ENCODE measurements around the gene TRAK1. TPM values are rescaled to one million over a fixed set of nuclear protein-coding genes. Genes with fewer than 3 reads are reported as not detected.

Gene TRAK1
- total and polyA plus RNA-seq, 2 of the 4 experiments (the other 2 are of a cell fraction): 25.6 to 28.1 TPM

GRCh38 chr3:42187936-42188335, 96.8 kb downstream of the TRAK1 start:
- peaks cover 4% of the 10 kb centered on the region; the same call in 1 of the 2 replicates for H3K36me3 ChIP-seq (ENCODE audit: control insufficient read depth, insufficient read depth, low read length)
- no TSS peak for BruUV-seq (replicated peaks)
- no peak overlapping the region for H3K14ac ChIP-seq (replicated peaks; ENCODE audit: low read depth, low read length)
- CTCF ChIA-PET: no interaction called here
- H3K4ac ChIP-seq (ENCODE audit: low read depth, low read length): no peak overlapping the region
- H2BK120ac ChIP-seq (ENCODE audit: low read depth, low read length): no peak overlapping the region
- DNase-seq (no peak), ATAC-seq (ENCODE audit: low read depth) (no peak)
- no peak overlapping the region for H2AK9ac ChIP-seq (replicated peaks; ENCODE audit: low read depth, low read length, poor library complexity)
- TF ChIP-seq RCOR1 (IDR thresholded peaks at IDR 0.05; ENCODE audit: insufficient replicate concordance, low read length) (no peak), MAFK (IDR thresholded peaks at IDR 0.05; ENCODE audit: low read depth, low read length) (no peak), MXI1 (IDR thresholded peaks at IDR 0.05; ENCODE audit: borderline replicate concordance, low read depth, low read length) (no peak), ELK1 (IDR thresholded peaks at IDR 0.05; ENCODE audit: borderline replicate concordance, low read depth, low read length) (no peak), CEBPB (IDR thresholded peaks at IDR 0.05; ENCODE audit: low read depth, low read length) (no peak), USF2 (IDR thresholded peaks at IDR 0.05; ENCODE audit: low read depth, low read length) (no peak), BHLHE40 (IDR thresholded peaks at IDR 0.05; ENCODE audit: low read depth, low read length) (no peak), CHD1 (IDR thresholded peaks at IDR 0.05; ENCODE audit: low read depth, low read length) (no peak), RAD21 (IDR thresholded peaks at IDR 0.05; ENCODE audit: low read length) (no peak), CTCF (conservative IDR thresholded peaks at IDR 0.05; ENCODE audit: low read depth, low read length) (no peak), FOS (IDR thresholded peaks at IDR 0.05; ENCODE audit: low read depth, low read length) (no peak), SMC3 (IDR thresholded peaks at IDR 0.05; ENCODE audit: low read depth, low read length) (no peak), RFX5 (IDR thresholded peaks at IDR 0.05; ENCODE audit: low read depth, low read length) (no peak), NFE2L2 (IDR thresholded peaks at IDR 0.05; ENCODE audit: low read depth, low read length) (no peak)
- H3K9ac ChIP-seq (ENCODE audit: low read depth, low read length): no peak overlapping the region
- no peaks in the 10 kb centered on the region for H3K27me3 ChIP-seq (ENCODE audit: control insufficient read depth, insufficient read depth, low read length)
- H2AFZ ChIP-seq (replicated peaks; ENCODE audit: low read length, poor library complexity): no peak overlapping the region
- no peak overlapping the region for H3K23ac ChIP-seq (ENCODE audit: low read depth, low read length)
- H3K4me1 ChIP-seq (ENCODE audit: control insufficient read depth, insufficient read depth, low read length): peaks cover 14% of the 10 kb centered on the region
- peaks cover 0 to 25% of the 10 kb centered on the region in 2 experiments; a peak in 1 of 4 replicates for H3K79me1 ChIP-seq (ENCODE audit: low read depth in 1 of 2, low read length in 2 of 2)
- peaks cover 9% of the 10 kb centered on the region; the same call in 1 of the 2 replicates for H4K20me1 ChIP-seq (ENCODE audit: insufficient read depth, low read length)
- dilution Hi-C loops (cut with HindIII; ENCODE audit: low sequenced_read_pairs, unreplicated experiment): no loop called here
- H3K18ac ChIP-seq (ENCODE audit: low read depth, low read length): no peak overlapping the region
- H2BK15ac ChIP-seq (ENCODE audit: low read depth, low read length): no peak overlapping the region
- no peak overlapping the region for H2BK20ac ChIP-seq (ENCODE audit: low read depth, low read length)
- H3K4me3 ChIP-seq (ENCODE audit: insufficient read depth, low read depth, low read length): no peak overlapping the region
- no peak overlapping the region for H4K91ac ChIP-seq (ENCODE audit: insufficient read depth, low read depth, low read length)
- H2AK5ac ChIP-seq (ENCODE audit: low read depth, low read length): no peak overlapping the region
- H2BK5ac ChIP-seq (ENCODE audit: low read depth, low read length, poor library complexity, severe bottlenecking): no peak overlapping the region
- H3K4me2 ChIP-seq (ENCODE audit: low read depth, low read length): no peak overlapping the region
- peaks cover 3% of the 10 kb centered on the region; the same call in 1 of the 2 replicates for H3K9me1 ChIP-seq (ENCODE audit: insufficient read depth, low read length)
- H3K27ac ChIP-seq (ENCODE audit: insufficient read depth, low read length): no peak overlapping the region
- 88% methylated on average over 1 of the region's 9 CpGs; no CpG with 5 or more reads in 1 of the 2 experiments for WGBS, 2 experiments (ENCODE audit: extremely low coverage in 2 of 2, insufficient read length in 1 of 2)
- no peaks in the 10 kb centered on the region for H3K9me3 ChIP-seq (ENCODE audit: control insufficient read depth, insufficient read depth, low read length)
- H4K8ac ChIP-seq (ENCODE audit: low read depth in 2 of 2, low read length in 2 of 2): no peak overlapping the region
- POLR2A ChIA-PET (ENCODE audit: unreplicated experiment): no interaction called here
- H3K56ac ChIP-seq (ENCODE audit: extremely low read depth, insufficient read depth, low read length): no peak overlapping the region
- in situ Hi-C loops (cut with MboI; ENCODE audit: low sequenced_read_pairs): no loop called here
- no peak overlapping the region for H4K5ac ChIP-seq (ENCODE audit: low read depth, low read length)
- intact Hi-C loops (cut with micrococcal nuclease): no loop called here
